HG02642 (cell line): ENCODE measurements around the gene NEO1.
"Not testable (repeated sequence)": the region's sequence is repeated elsewhere in the genome, so short reads cannot be mapped to it uniquely, and the experiment has no call there.

Experiments
- ATAC-seq: cut with Tn5 transposase; IDR thresholded peaks from one replicate; pipeline ENCODE4 v1.9.1; 2021; ENCODE audit warnings: mild to moderate bottlenecking; ENCODE audit not compliant: unreplicated experiment, poor library complexity

NEO1 gene

DNA sequence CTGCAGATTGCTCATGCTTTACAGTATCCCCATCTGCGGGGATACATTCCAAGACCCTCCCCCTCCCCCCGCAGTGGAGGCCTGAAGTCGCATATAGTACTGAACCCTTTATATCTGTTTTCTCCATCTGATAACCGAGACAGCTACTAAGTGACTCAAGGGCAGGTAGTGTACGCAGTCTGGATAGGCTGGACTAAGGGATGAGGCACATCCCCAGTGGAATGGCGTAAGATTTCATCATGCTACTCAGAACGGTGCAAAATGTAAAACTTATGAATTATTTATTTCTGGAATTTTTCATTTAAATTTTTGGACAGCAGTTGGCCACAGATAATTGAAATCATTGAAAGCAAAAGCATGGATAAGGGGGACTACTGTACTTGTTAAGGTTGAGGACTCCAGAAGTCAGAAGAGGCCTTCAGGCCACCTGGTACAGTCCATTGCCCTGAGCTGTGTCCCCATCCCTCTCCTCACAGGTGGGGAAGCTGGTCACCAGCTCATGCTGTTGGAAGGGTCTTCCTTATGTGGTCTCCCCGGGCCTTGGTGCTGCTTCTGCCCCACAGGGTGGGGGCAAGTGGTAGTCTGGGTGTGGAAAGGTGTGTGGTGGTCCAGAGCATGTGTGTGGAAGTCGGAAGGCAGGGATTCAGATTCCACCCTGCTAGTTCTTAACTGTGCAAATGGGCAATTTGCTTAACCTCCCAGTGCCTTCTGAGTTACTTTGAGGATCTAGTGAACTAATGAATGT lies 244.5 kb downstream of the NEO1 start:
- ATAC-seq = no peak

DNA sequence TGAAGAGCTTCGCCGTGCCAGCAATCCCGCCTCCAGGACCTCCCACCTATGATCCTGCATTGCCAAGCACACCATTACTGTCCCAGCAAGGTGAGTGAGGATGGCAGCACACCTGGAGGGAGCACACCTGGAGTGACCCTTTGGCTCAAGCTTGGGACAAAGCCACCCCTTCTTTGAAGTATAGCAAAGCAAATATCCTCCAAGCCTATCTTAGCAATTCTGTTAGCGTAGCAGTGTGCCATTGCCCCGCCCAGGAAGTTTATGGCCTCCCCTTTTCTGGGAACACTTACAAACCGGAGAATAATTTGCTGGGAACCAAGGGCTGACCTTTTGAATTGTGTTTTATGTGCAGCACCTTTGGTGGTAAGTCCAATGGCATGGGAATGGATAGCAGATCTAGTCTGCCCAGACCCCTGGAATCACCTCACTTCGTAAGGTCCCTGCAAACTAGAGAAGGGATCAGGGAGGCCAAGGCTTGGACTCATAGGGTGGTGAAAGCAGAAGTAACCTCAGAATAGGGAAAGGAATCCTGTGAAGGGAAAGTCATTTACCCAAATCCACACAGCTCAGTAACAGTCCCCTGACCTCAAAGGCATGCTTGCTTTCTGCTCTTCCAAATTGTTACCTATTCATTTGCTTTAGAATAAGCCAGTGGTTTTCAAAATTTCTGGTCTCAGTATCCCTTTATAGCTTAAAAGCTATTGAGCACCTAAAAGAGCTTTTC lies 246.4 kb downstream of the NEO1 start:
- no peak for ATAC-seq

DNA sequence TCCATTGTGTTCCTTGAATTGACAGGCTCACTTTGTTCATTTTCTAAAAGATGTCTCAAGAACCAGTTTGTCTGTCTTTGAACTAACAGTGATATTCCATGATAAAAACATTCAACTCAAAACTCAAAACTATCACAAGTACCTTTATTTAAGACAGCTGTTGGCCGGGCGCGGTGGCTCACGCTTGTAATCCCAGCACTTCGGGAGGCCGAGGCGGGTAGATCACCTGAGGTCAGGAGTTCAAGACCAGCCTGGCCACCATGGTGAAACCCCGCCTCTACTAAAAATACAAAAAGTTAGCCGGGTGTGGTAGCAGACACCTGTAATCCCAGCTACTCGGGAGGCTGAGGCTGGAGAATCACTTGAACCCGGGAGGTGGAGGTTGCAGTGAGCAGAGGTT lies 248.0 kb downstream of the NEO1 start:
- not testable (repeated sequence) for ATAC-seq

- no peak for ATAC-seq
Measured at GRCh38 chr15:73303636-73304035, 251.4 kb downstream of the NEO1 start.

- ATAC-seq = no peak
Measured at GRCh38 chr15:73305331-73306211, 253.3 kb downstream of the NEO1 start.

- ATAC-seq = no peak
Measured at GRCh38 chr15:73308305-73308704, 256.0 kb downstream of the NEO1 start.

GRCh38 chr15:73313861-73314260 lies 261.6 kb downstream of the NEO1 start:
- ATAC-seq = no peak

DNA sequence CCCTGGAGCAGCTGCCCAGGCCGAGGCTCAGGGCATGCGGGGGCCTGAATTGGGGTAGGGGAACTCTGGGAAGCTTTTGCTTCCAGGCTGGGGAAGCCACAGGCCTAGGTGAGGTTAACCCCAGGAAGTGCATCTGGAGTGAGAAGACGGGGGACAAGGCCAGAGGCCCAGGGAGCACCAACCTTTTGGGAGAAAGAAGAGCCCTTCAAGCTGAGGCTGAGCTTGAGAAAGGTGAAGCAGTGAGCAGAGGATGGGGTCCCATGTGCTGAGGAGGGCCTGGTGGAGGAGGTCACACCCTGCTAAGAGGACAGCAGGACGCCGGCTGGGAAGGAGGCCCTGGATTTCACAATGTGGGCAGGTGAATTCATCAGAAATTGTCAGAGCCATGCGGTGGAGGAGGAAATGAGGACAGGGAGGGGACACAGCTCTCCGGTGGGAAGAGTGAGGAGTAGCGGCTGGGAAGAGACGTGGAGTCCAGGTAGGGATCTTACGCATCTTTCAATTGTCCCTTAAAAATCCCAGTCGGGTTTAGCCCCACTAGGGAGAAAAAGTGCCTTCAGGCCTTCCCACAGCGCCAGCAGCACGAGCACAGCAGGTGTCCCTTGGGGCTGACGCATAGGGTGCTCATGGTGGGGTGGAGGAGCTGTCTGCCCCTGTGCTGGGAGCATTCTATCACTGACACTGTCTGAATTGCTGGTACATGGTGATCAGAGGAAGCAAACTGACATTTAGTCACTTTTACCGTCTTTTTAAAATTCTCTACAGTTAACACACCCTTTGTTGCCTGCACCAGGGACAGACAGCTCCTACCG lies 265.6 kb downstream of the NEO1 start:
- no peak for ATAC-seq

DNA sequence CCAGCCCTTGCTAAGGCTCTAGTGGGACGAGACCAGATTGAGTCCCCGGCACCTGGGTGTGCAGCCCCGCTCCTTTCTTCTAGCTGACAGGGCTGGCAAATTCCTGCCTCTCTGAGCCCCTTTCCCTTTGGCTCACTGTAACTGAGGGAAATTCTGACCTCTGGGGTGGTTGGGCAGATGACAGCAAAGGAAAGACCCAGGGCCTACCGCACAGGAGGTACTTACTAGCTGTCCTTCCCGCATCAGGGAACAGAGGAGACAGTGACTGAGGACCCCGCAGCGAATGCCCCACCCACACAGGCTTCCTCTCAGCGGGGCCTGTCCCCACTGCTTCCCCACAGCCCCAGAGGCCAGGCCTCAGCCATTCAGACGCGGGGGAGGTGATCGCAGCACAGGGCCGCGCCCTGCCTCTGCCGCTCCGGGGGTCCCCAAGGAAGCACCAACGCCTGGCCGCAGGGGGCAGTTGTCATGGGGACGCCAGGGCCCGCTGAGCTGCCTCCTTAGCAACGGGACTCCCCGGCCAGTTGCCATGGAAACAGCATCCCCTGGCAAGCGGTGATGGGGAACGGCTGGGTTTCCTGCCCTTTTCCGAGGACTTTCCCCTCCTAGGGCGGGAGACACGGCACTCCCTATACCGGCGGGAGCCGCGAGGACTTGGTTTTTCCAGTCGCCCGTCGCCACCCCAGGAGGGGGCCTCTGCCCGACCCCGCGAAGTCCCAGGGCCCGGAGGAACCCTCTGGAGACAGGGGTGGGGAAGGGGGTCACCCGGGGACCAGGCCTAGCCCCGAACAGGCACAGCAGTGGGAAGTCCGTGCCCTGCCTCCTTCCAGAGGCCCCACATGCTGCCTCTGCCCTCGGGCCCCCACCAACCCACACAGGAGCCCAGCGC lies 266.4 kb downstream of the NEO1 start:
- ATAC-seq = no peak

GRCh38 chr15:73319460-73320245 lies 267.4 kb downstream of the NEO1 start:
- ATAC-seq = no peak

DNA sequence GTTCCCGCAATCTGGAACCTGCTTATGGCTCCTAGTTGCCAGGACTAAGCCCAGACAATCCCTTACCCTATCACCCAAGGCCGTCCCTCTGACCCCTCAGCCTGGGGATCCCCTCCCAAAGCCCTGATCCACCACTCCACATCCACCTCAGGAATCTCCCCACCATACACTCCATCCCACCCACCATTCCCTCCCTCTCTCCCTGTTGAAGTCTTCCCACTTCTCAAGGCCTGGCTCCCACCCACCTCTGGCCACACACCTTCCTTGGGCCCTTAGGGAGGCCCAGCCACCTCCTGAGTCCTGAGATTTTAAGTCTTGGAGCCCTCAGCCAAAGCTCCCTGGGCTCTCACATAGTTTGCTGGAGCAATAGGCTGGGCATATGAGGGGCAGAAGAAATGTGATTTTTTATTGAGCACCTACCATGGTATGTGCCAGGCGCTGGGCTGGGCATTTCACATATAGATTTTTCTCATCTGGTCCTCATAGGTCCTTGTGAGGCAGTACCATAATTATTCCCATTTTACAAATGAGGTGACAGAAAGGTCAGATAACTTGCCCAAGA lies 268.4 kb downstream of the NEO1 start:
- ATAC-seq = no peak

DNA sequence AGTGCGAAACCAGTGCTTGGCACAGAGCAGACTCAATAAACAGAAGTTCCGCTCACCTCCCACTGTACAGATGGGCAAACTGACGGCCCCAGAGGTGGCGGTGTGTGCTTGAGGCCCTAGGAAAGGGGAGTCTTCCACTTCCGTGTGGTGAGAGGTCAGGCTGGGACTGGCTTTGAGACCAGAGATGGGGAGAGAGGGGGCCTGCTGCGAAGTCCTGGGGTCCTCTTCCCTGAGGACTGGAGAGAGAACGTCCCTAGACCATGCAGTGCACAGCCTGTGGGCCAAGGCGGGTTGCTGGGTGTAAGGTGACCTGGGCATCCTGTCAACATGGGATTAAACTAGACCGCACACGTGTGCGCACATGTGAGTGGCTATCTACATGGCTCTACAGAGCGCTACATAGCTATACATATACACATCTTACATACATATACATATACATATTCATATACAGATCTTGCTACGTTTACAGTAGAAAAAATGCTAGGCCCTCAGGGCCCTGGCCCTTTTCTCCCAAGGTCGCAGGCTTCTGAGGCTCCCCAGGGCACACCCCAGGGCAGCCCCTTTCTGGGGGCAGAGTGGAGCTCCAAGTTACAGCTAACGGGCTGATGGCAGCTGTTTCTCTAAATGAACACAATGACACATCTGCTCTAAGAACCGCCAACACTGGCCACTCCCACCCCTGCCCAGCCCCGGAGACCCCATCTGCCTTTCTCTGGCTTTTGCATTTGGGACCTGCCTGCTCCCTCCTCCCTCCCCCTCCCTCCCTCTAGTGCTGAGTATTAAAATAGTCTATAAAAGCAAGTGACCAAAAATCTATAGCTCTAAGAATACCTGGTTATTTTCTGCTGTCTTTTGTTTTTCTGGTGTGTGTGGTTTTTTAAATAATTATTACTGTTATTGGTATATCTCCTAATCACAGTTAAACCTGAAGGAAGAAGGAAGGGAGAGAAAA lies 269.5 kb downstream of the NEO1 start:
- ATAC-seq = no peak

GRCh38 chr15:73322665-73323373 lies 270.6 kb downstream of the NEO1 start:
- no peak for ATAC-seq

- no peak for ATAC-seq
Measured at GRCh38 chr15:73323374-73323955, 271.2 kb downstream of the NEO1 start.

DNA sequence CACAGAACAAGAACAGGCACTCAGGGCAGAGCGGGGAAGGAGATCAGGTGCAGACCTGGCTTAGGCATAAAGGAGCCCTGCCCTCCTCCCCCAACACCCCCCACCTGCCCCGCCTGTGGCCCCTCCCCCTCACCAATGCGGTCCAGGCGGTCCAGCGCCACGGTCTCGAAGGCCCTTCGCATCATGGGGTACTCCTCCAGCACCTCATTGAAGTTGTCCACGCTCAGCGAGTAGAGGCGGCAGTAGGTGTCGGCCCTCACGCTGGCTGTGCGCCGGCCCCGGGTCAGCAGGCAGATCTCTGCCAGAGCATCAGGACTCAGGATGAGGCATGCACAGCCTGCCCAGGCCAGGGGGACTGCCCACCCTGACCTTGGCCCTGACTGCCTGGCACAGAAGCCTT lies 271.7 kb downstream of the NEO1 start:
- ATAC-seq = no peak
